SK-N-SH (cell line): ENCODE results near the gene PRRC2A. TPM values are rescaled to one million over a fixed set of nuclear protein-coding genes. Genes with fewer than 3 reads are reported as not detected.
A peak's percentile ranks its signal among the peaks of the same experiment; 100 is the strongest.

ENCODE experiments used
- CTCF ChIA-PET: fragments of 300-600, 350-600 bp; formaldehyde crosslinking; extraction: SDS; loops from one replicate; lab custom pipeline; 2021; lab: Yijun Ruan, JAX
- POLR2A ChIA-PET: fragments of 350-600 bp; sonication (Branson Sonifier 250); formaldehyde crosslinking; extraction: SDS; loops from one replicate; lab custom pipeline; 2020; ENCODE audit warnings: antibody characterized with exemption, inconsistent platforms; lab: Yijun Ruan, JAX
- DNase-seq: peaks from one replicate; pipeline ENCODE4 v3.0.0; 2012
- H2AFZ ChIP-seq: fragments of 200-600 bp; sonication (generic); 2 replicates; pipeline ENCODE4 v1.8.1; 2016; ENCODE audit warnings: antibody characterized with exemption, mild to moderate bottlenecking, low read depth
- H3F3A ChIP-seq: fragments of 200-600 bp; sonication (generic); replicated peaks from 2 replicates; pipeline ENCODE3; 2016; ENCODE audit warnings: antibody characterized with exemption, mild to moderate bottlenecking; ENCODE audit not compliant: insufficient read depth
- H3K27ac ChIP-seq, 2 experiments: fragments of 200-500 bp in 1 of 2; fragments of 200-600 bp in 1 of 2; sonication (Bioruptor generic) in 1 of 2; sonication (generic), shearing (Covaris generic) in 1 of 2; 2 replicates each; pipeline versions ENCODE4 v1.5.1 to v1.6.1; 2014 to 2016; ENCODE audit warnings: low read depth in 2 of 2, inconsistent platforms in 1 of 2, low read length in 1 of 2, mild to moderate bottlenecking in 1 of 2, mixed read lengths in 1 of 2
- H3K27me3 ChIP-seq: fragments of 200-600 bp; sonication (generic), shearing (Covaris generic); 2 replicates; pipeline ENCODE4 v1.6.1; 2016; ENCODE audit warnings: mixed run types; ENCODE audit not compliant: insufficient read depth
- H3K36me3 ChIP-seq, 2 experiments: fragments of 200-500 bp in 1 of 2; fragments of 200-600 bp in 1 of 2; sonication (Bioruptor generic) in 1 of 2; sonication (generic) in 1 of 2; replicated peaks in 1 of 2; 2 replicates each; pipeline versions ENCODE3 to v1.5.1; 2014 to 2016; ENCODE audit warnings: low read length in 1 of 2, mild to moderate bottlenecking in 1 of 2; ENCODE audit not compliant: insufficient read depth in 2 of 2, control insufficient read depth in 1 of 2
- H3K4me1 ChIP-seq, 2 experiments: fragments of 200-500 bp in 1 of 2; fragments of 200-600 bp in 1 of 2; sonication (Bioruptor generic) in 1 of 2; sonication (generic), shearing (Covaris generic) in 1 of 2; 2 replicates each; pipeline versions ENCODE4 v1.5.1 to v1.6.1; 2014 to 2016; ENCODE audit warnings: low read depth in 1 of 2, low read length in 1 of 2, mixed run types in 1 of 2; ENCODE audit not compliant: insufficient read depth in 2 of 2, control insufficient read depth in 1 of 2
- H3K4me2 ChIP-seq: fragments of 200-600 bp; sonication (generic), shearing (Covaris generic); 2 replicates; pipeline ENCODE4 v1.6.1; 2017; ENCODE audit warnings: mixed run types
- H3K4me3 ChIP-seq, 2 experiments: fragments of 200-500 bp in 1 of 2; fragments of 200-600 bp in 1 of 2; sonication (Bioruptor generic) in 1 of 2; sonication (generic), shearing (Covaris generic) in 1 of 2; 2 replicates each; pipeline versions ENCODE4 v1.5.1 to v1.8.1; 2014 to 2016; ENCODE audit warnings: low read depth in 2 of 2, inconsistent platforms in 1 of 2, low read length in 1 of 2, mild to moderate bottlenecking in 1 of 2, mixed read lengths in 1 of 2, moderate library complexity in 1 of 2
- H3K79me2 ChIP-seq: fragments of 200-600 bp; sonication (generic); 2 replicates; pipeline ENCODE4 v1.8.1; 2017; ENCODE audit warnings: mild to moderate bottlenecking; ENCODE audit not compliant: insufficient read depth
- H3K9ac ChIP-seq: fragments of 200-600 bp; sonication (generic); 2 replicates; pipeline ENCODE4 v1.6.1; 2017; ENCODE audit warnings: mixed run types
- H3K9me2 ChIP-seq: fragments of 200-600 bp; sonication (generic); 2 replicates; pipeline ENCODE4 v1.6.1; 2017; ENCODE audit warnings: mixed run types
- H3K9me3 ChIP-seq: fragments of 200-600 bp; sonication (generic); 2 replicates; pipeline ENCODE4 v1.6.1; 2017; ENCODE audit warnings: mixed run types, mild to moderate bottlenecking, moderate library complexity
- H4K20me1 ChIP-seq: fragments of 200-600 bp; sonication (generic); 2 replicates; pipeline ENCODE4 v1.6.1; 2017; ENCODE audit warnings: mild to moderate bottlenecking, mixed run types; ENCODE audit not compliant: insufficient read depth
- CTCF ChIP-seq: fragments of 200-600 bp; sonication (generic); IDR thresholded peaks from 2 replicates; pipeline ENCODE4 v1.6.1; 2017; ENCODE audit warnings: antibody characterized with exemption, mild to moderate bottlenecking, moderate library complexity
- EP300 ChIP-seq, 2 experiments: IDR thresholded peaks; 2 replicates each; pipeline versions ENCODE4 v1.4.0 to v1.6.1; 2012; ENCODE audit warnings: borderline replicate concordance in 1 of 2, low read depth in 1 of 2, low read length in 1 of 2
- EZH2phosphoT487 ChIP-seq: fragments of 200-600 bp; sonication (generic); IDR thresholded peaks from 2 replicates; pipeline ENCODE4 v1.6.1; 2017; ENCODE audit warnings: low read depth, mixed run types, mild to moderate bottlenecking, antibody characterized with exemption, moderate library complexity, borderline replicate concordance
- FOSL2 ChIP-seq: IDR thresholded peaks from 2 replicates; pipeline ENCODE4 v1.4.0; 2012; ENCODE audit warnings: low read depth, mild to moderate bottlenecking, moderate library complexity, borderline replicate concordance
- FOXJ3 ChIP-seq: sonication (generic); formaldehyde crosslinking; IDR thresholded peaks from 2 replicates; pipeline ENCODE4 v1.5.1; 2020; ENCODE audit warnings: mild to moderate bottlenecking, missing genetic modification reagents
- FOXM1 ChIP-seq: IDR thresholded peaks from 2 replicates; pipeline ENCODE4 v1.4.0; 2012; ENCODE audit warnings: low read depth, mild to moderate bottlenecking
- GABPA ChIP-seq: IDR thresholded peaks from 2 replicates; pipeline ENCODE4 v1.4.0; 2012; ENCODE audit warnings: low read depth, mild to moderate bottlenecking
- IRF3 ChIP-seq: fragments of 150-350 bp; IDR thresholded peaks from 2 replicates; pipeline ENCODE4 v1.6.1; 2016; ENCODE audit warnings: mild to moderate bottlenecking, low read depth, low read length
- JUND ChIP-seq: IDR thresholded peaks from 2 replicates; pipeline ENCODE4 v1.4.0; 2012
- MEF2A ChIP-seq: IDR thresholded peaks from 2 replicates; pipeline ENCODE4 v1.4.0; 2012; ENCODE audit warnings: low read depth, borderline replicate concordance
- MXI1 ChIP-seq: IDR thresholded peaks from 2 replicates; pipeline ENCODE4 v1.6.1; 2012; ENCODE audit warnings: mild to moderate bottlenecking, low read depth, low read length, improper control_type of control experiment
- PBX3 ChIP-seq: IDR thresholded peaks from 2 replicates; pipeline ENCODE4; 2012
- RAD21 ChIP-seq: IDR thresholded peaks from 2 replicates; pipeline ENCODE4 v1.6.1; 2012; ENCODE audit warnings: mild to moderate bottlenecking, low read length
- RCOR1 ChIP-seq: fragments of 150-350 bp; IDR thresholded peaks from 2 replicates; pipeline ENCODE4 v1.6.1; 2017; ENCODE audit warnings: antibody characterized with exemption, low read length
- REST ChIP-seq: IDR thresholded peaks from 2 replicates; pipeline ENCODE4 v1.6.1; 2012; ENCODE audit warnings: mild to moderate bottlenecking, low read depth, low read length, moderate library complexity
- RXRA ChIP-seq: IDR thresholded peaks from 2 replicates; pipeline ENCODE4 v1.4.0; 2012; ENCODE audit warnings: low read depth, mild to moderate bottlenecking, borderline replicate concordance
- SMC3 ChIP-seq: IDR thresholded peaks from 2 replicates; pipeline ENCODE4 v1.6.1; 2012; ENCODE audit warnings: low read depth, low read length, improper control_type of control experiment
- TCF12 ChIP-seq: IDR thresholded peaks from 2 replicates; pipeline ENCODE4 v1.4.0; 2012
- WGBS: methylation state at CpG from one replicate; pipeline ENCODE4 v1.1.6; 2017; ENCODE audit warnings: low lambda C conversion rate; 5-methylcytosine and 5-hydroxymethylcytosine counted together
- polyA plus RNA-seq, 3 experiments: library from polyadenylated mRNA; depleted of rRNA; stranded (reverse); fragments of >200 nt; gene quantifications; 2 replicates each; pipeline ENCODE4 v1.2.3, GENCODE V29; 2012

PRRC2A gene
- polyA plus RNA-seq, 1 of the 3 experiments (the other 2 are of a cell fraction): 76.1 TPM

- no peak for TF ChIP-seq EP300 (IDR thresholded peaks at IDR 0.05; ENCODE audit: borderline replicate concordance in 1 of 2, low read depth in 1 of 2, low read length in 1 of 2)
- TF ChIP-seq FOXJ3: no peak
- no peak for TF ChIP-seq JUND
- TF ChIP-seq RXRA: no peak
- no peak for TF ChIP-seq REST
- no peak for TF ChIP-seq PBX3
- TF ChIP-seq FOSL2: no peak
- TF ChIP-seq RCOR1: no peak
- TF ChIP-seq MEF2A: no peak
- TF ChIP-seq TCF12: no peak
- no peak for TF ChIP-seq RAD21
- no peak for TF ChIP-seq IRF3
- Histone ChIP-seq H3K4me1 (no peaks in the 10 kb centered on the region; a peak in 1 of 4 replicates), H4K20me1 (no peaks in the 10 kb centered on the region), H3K27ac (no peak overlapping the region), H3K9me3 (no peaks in the 10 kb centered on the region), H3K4me2 (no peak overlapping the region), H3K4me3 (no peak overlapping the region), H3F3A (peaks cover 3% of the 10 kb centered on the region), H3K9me2 (no peaks in the 10 kb centered on the region), H3K9ac (no peak overlapping the region), H3K79me2 (no peaks in the 10 kb centered on the region), H2AFZ (no peak overlapping the region), H3K36me3 (no peaks in the 10 kb centered on the region), H3K27me3 (no peaks in the 10 kb centered on the region)
- WGBS: 89% methylated on average over 5 of the region's 7 CpGs
- ChIA-PET POLR2A (no interaction called here), CTCF (interaction anchor here (2.2 to 13.5 kb wide), 2 partner anchors 11 to 46 kb away, joined by 19 to 301 read pairs; partner anchors contain the start of genes ATP6V1G2, DDX39B, LTB and NFKBIL1)
- no peak for DNase-seq
Observed at GRCh38 chr6:31592396-31592771, 28.1 kb upstream of the PRRC2A start.

DNA sequence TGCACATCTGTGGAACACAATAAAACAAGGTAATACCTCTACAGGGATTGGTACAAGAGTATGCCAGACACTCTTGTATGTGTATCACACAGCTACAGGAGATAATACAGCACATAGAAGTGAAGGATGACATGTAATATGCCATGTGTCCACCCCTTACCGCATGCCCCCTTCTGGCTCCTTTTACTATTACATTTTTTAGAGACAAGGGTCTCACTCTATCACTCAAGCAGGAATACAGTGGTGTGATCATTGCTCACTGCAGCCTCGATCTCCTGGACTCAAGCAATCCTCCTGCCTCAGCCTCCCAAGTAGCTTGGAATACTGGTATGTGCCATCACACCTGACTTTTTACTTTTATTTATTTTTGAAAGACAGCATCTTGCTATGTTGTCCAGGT is 23.5 kb upstream of the PRRC2A start:
- Histone ChIP-seq H3K27me3 (no peaks in the 10 kb centered on the region), H3K4me1 (no peaks in the 10 kb centered on the region), H3K4me3 (no peak overlapping the region; a peak in 1 of 4 replicates), H3K79me2 (no peaks in the 10 kb centered on the region), H3K9me3 (no peaks in the 10 kb centered on the region), H2AFZ (no peak overlapping the region), H4K20me1 (no peaks in the 10 kb centered on the region), H3K36me3 (no peaks in the 10 kb centered on the region), H3K27ac (no peak overlapping the region), H3K4me2 (no peak overlapping the region), H3K9ac (no peak overlapping the region), H3F3A (peaks cover 3% of the 10 kb centered on the region), H3K9me2 (no peaks in the 10 kb centered on the region)
- POLR2A ChIA-PET: interaction anchor here (1.6 kb wide), 1 partner anchor 50 kb away, joined by 5 read pairs; the partner anchor contains the start of genes ATP6V1G2 and NFKBIL1
- peak; percentile 70 for DNase-seq
- WGBS: 3% methylated on average over 2 of the region's 2 CpGs
- no peak for TF ChIP-seq GABPA
- no peak for TF ChIP-seq FOXM1
- peak; percentile 49 for TF ChIP-seq RAD21
- TF ChIP-seq MXI1: peak; percentile 51; the same call in 1 of the 2 replicates
- TF ChIP-seq RCOR1: no peak
- no peak for TF ChIP-seq EZH2phosphoT487
- TF ChIP-seq SMC3: peak; percentile 55; the same call in 1 of the 2 replicates
- TF ChIP-seq CTCF: peak; percentile 59
- CTCF ChIA-PET: interaction anchor here (1.0 to 13.5 kb wide), 10 partner anchors 10 to 230 kb away, joined by 3 to 312 read pairs (median 17); partner anchors contain the start of genes AIF1, ATP6V1G2, DDX39B and LST1
